Stimulated activated CD4-positive, alpha-beta T cell treated with anti-CD3 and anti-CD28 coated beads, Interleukin-12 subunit alpha, Interleukin-12 subunit beta, amount 100 ng/mL, for 48 hours (primary cell): ENCODE results near the gene TIAM1.

Source experiments
- DNase-seq, 3 donors: peaks; one replicate each; pipeline ENCODE4 v3.0.0-alpha.2; 2020; ENCODE audit warnings: low read depth in 2 of 3, low spot score in 1 of 3

Gene TIAM1

GRCh38 chr21:31356440-31356839 lies 12.4 kb upstream of the TIAM1 start:
- no peak for DNase-seq

DNA sequence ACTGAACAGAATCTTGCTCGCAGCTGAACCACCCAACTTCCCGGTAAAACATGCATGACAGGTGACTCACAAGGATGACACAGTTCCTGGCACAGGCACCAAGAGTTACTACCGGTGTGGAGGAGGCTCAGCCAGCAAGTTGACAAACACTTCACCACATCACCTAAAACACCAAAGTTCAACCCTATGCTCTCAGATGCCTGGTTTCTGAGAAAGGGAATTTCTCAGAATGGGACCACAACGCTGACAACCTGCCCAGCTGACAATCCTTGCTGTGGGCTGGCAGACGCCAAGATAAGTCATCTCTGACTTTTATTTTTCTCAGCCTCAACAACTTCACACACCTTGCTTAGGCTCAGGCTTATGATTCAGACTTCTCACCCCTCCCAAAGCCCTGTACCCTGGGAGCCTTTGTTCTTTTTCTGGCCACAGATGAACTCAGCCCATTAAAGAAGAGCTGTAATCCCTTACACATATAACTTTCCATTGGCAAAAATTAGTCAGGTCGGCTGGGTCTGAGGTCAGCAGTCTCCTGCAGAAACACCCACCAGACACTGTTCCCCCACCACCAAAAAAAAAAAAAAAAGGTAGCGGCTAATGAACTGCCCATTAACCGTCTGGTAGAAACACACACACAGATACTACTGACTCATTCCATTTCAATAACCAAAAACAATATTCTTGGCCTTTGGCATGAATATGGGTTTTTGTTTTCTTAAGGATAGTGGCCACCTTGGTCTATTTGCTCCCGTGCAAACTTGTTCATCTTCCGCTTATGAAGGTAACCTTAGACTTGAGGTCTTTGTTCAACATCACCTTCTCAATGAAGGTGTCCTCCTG lies 10.8 kb upstream of the TIAM1 start:
- peak; percentile 64 to 80 (median 76) for DNase-seq

- no peak for DNase-seq
Measured at GRCh38 chr21:31354122-31354521, 10.1 kb upstream of the TIAM1 start.

DNA sequence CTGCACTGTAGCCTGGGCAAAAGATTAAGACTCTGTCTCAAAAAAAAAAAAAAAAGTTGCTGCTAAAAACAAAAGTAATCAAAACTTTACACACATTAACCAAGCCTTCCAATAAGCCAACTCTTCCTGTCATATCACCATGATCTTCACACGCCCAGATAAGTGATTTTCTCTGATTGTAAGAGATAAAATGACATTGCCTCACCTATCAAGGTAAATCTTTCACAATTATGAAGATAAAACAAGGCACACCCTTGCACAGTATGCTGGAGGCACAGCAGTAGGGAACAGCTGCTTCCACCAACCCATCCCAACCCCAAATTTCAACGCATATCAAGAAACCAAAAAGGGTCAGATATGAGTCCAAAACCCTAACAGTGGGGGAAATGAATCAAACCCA lies 8.8 kb upstream of the TIAM1 start:
- no peak for DNase-seq

DNA sequence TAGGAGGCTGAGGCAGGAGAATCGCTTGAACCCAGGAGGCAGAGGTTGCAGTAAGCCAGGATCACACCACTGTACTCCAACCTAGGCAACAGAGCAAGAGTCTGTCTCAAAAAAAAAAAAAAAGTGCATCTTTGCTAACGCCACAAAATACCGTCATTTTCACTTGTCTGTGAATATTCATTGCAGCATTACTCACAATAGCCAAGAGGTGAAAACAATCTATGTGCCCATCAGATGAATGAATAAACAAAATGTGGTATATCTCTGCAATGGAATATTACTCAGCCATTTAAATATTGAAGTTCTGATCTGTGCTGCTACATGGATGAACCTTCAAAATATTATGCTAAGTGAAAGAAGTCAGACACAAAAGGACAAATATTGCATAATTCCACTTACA lies 7.9 kb upstream of the TIAM1 start:
- DNase-seq = no peak

GRCh38 chr21:31351438-31351837 lies 7.4 kb upstream of the TIAM1 start:
- DNase-seq = no peak

GRCh38 chr21:31349208-31349607 lies 5.1 kb upstream of the TIAM1 start:
- no peak for DNase-seq

DNA sequence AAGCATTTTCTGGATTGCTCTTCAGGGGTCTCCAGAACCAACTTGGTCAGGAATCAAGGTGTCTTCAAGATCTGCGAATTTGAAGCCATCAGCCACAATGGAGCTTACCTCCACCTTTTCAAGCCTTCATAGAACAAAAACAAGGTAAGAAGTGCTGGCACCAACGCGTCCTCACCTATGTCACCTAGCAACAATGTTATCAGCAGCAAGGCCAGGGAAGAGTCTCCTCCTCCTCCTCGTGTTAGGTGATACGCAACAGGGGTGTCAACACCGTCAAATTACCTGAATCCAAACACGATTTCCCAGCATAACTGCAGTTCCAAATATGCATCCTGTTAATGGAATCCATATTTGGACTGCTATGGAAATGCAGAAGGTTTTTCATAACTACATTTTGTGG lies 4.1 kb upstream of the TIAM1 start:
- no peak for DNase-seq

- no peak for DNase-seq
Measured at GRCh38 chr21:31347435-31348032, 3.5 kb upstream of the TIAM1 start.

- no peak for DNase-seq
Measured at GRCh38 chr21:31346256-31346821, 2.3 kb upstream of the TIAM1 start.

- DNase-seq = no peak
Measured at GRCh38 chr21:31345136-31345535, 1.1 kb upstream of the TIAM1 start.

DNA sequence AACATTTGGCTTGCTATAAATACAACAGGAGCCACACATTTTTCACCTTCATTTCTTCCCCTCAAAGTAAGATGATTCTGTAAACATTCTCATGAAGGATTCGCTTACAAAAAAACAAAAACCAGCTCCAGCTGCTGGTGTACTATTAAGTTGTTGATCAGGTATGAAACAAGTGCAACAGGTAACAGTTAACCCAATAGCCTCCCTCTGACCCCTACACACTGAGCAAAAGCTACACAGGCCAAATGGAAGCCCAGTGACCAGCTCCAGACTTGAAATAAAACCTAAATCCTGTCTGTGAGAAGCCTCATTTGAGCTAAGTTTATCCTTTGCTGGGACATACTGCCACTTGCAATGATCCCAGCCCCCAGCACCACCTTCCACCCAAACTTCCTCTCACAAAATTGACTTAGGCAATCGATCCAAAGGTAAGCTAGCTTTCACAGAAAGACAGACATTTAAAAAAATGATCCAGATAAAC lies 991 bp downstream of the TIAM1 start:
- no peak for DNase-seq

- DNase-seq = no peak
Measured at GRCh38 chr21:31342348-31342747, 1.7 kb downstream of the TIAM1 start.

GRCh38 chr21:31340942-31341487 lies 3.0 kb downstream of the TIAM1 start:
- no peak for DNase-seq

DNA sequence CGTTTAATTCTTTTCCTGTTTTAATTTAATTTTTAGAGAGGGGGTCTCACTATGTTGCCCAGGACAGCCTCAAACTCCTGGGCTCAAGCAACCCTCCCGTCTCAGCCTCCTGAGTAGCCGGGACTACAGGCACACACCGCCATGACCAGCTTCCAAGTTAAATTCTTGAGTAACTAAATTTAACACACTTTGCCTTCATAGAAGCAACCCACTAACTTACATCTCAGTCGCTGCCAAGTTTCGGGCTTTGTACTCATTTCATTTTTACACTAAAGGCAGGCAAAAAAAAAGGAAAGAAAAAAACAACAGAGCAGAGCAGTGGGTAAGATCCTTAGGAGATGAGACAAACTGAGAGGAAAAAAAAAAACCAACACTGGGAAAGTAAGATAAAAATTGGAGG lies 3.5 kb downstream of the TIAM1 start:
- DNase-seq = no peak

- no peak for DNase-seq
Measured at GRCh38 chr21:31339721-31340120, 4.3 kb downstream of the TIAM1 start.

DNA sequence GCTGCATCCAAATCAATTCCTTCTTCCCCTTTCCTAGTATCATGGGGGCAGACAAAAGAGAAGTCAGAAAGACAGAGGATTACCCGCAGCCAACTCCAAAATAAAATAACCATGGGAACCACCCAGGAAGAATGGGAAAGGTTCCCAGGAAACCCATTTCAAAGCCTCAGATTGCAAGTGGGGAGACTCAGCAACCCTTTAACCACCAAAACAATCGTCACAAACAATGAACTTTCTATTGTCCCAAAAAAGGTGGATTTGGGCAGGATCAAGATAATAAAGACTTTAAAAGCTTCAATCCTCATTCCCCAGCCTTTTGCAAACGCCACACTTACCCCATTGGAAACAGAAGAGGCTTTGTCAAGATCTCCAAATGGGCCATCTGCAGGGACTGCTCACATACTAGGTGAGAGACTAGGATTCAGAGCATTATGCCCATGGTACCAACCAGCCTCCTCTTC lies 5.1 kb downstream of the TIAM1 start:
- DNase-seq = no peak

DNA sequence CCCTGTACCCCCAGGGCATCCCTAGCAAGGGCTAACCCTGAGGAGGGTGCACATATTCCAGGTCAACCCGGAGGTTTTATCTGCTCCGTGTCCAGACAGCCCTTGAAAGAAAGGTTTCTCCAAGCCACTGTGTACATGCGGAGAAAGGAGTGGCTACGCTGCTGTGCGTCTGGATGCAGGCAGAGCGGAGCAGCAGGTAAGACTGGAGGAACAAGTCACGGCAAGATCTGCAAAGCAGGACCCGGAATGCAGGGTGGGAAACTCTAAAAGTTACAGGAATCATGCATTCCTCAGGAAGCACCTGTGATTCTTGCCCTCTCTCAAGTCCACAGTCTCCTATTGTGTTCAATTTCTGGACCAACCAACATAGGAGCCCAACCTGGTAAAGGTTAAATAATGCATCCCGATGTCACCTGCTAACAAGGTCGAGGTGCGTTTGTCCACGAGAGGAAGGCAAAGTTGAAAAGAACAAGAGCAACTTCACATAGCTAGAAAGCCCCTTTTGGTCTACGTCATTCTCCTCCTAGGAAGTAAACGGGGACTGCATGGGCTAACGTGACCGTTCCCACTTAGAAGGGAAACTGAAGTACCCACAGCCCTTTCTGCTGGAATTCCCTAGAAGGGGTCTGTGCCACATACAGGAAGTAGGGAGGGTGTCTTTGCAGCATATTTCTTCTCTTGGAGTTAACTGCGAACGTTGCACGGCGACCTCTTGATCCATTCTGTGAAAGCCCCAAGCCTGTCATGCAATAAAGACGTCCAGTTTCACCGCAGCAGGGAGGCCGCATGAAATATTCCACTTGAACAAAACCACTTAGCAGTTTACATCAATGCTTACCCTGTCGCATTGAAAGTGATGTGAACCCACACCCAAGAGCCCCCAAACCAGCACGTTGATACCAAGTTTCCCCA lies 5.8 kb downstream of the TIAM1 start:
- no peak for DNase-seq

DNA sequence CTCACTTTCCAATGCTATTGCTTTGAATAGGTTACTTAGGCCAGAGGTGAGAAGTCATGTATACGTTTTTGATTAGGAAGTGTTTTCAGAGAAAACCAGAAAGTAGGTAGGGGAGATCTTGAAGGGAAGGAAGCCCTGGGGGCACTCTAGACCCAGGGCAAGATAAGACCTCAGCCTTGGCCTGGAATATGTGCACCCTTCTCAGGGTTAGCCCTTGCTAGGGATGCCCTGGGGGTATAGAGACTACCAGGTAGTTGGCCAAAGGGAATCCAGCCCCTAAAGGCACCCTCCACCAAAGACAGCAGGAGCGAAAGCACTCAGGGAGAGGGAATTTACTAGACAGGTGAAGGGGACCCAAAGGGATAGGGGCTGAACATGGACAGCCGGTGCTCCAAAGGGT lies 7.0 kb downstream of the TIAM1 start:
- no peak for DNase-seq

DNA sequence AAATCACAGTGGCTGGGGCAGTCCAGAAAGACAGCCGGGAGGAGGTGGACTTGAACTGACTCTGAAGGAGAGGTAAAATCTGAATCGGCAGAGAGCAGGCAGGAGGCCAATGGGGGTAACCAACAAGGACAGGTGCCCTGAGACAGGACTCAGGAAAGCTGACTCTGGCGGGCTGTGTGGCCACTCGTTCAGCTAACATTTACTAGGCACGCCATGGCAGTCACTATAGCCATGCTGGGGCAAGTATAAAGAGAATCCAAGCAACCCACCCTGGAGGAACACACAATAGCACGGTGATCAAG lies 7.4 kb downstream of the TIAM1 start:
- no peak for DNase-seq
